A549 (cell line): ENCODE data around the gene MAP1LC3B2.

Source experiments
- CEBPB ChIP-seq, 2 experiments: fragments of >200 bp in 1 of 2; sonication (Bioruptor Twin) in 1 of 2; formaldehyde crosslinking in 1 of 2; IDR thresholded peaks; 2 replicates each; pipeline ENCODE4 v1.6.1; 2012 to 2016
- EP300 ChIP-seq, 2 experiments: fragments of >200 bp; sonication (Bioruptor Twin); formaldehyde crosslinking; IDR thresholded peaks; 2 replicates in 1 of 2; 3 replicates in 1 of 2; pipeline ENCODE4 v1.6.1; 2016 to 2017
- ESRRA ChIP-seq: fragments of 150-350 bp; IDR thresholded peaks from 2 replicates; pipeline ENCODE4 v1.6.1; 2014; ENCODE audit warnings: mild to moderate bottlenecking, low read length, borderline replicate concordance
- HOXA7 ChIP-seq: fragments of 250-450 bp; sonication (Bioruptor Pico); IDR thresholded peaks from 2 replicates; pipeline ENCODE4 v1.5.0; 2020; ENCODE audit warnings: mild to moderate bottlenecking, moderate library complexity
- MAFK ChIP-seq: fragments of 450-650 bp; IDR thresholded peaks from 2 replicates; pipeline ENCODE4 v1.6.1; 2014; ENCODE audit not compliant: partially characterized antibody
- MAX ChIP-seq: IDR thresholded peaks from 2 replicates; pipeline ENCODE4 v1.6.1; 2012
- MAZ ChIP-seq: fragments of 150-350 bp; IDR thresholded peaks from 2 replicates; pipeline ENCODE4 v1.6.1; 2014; ENCODE audit warnings: antibody characterized with exemption, low read depth, low read length, borderline replicate concordance
- NPAS2 ChIP-seq: fragments of 250-450 bp; sonication (Bioruptor Pico); IDR thresholded peaks from 2 replicates; pipeline ENCODE4 v1.8.0; 2022; ENCODE audit warnings: mild to moderate bottlenecking, moderate library complexity, borderline replicate concordance
- POLR2A ChIP-seq: IDR thresholded peaks from 2 replicates; pipeline ENCODE4 v1.6.1; 2012; ENCODE audit warnings: mild to moderate bottlenecking, low read length
- RAD21 ChIP-seq, 2 experiments: fragments of >200 bp in 1 of 2; sonication (Bioruptor Twin) in 1 of 2; formaldehyde crosslinking in 1 of 2; IDR thresholded peaks in 1 of 2; conservative IDR thresholded peaks in 1 of 2; 2 replicates in 1 of 2; 3 replicates in 1 of 2; pipeline ENCODE4 v1.6.1; 2012 to 2018; ENCODE audit warnings: inconsistent platforms in 1 of 2
- REST ChIP-seq: fragments of 200-600 bp; sonication (generic); IDR thresholded peaks from 2 replicates; pipeline ENCODE4 v1.6.1; 2016; ENCODE audit warnings: antibody characterized with exemption, mild to moderate bottlenecking, moderate library complexity
- TF ChIP-seq, protein P1 (sequence below): fragments of >200 bp; sonication (Bioruptor Twin); formaldehyde crosslinking; IDR thresholded peaks from 3 replicates; pipeline ENCODE4 v1.5.1; 2016
- TF ChIP-seq, protein P2 (sequence below): IDR thresholded peaks from 2 replicates; pipeline ENCODE4 v1.6.1; 2012
- TF ChIP-seq, protein P3 (sequence below): fragments of >200 bp; sonication (Bioruptor Twin); formaldehyde crosslinking; IDR thresholded peaks from 2 replicates; pipeline ENCODE4 v1.6.1; 2016

DNA sequence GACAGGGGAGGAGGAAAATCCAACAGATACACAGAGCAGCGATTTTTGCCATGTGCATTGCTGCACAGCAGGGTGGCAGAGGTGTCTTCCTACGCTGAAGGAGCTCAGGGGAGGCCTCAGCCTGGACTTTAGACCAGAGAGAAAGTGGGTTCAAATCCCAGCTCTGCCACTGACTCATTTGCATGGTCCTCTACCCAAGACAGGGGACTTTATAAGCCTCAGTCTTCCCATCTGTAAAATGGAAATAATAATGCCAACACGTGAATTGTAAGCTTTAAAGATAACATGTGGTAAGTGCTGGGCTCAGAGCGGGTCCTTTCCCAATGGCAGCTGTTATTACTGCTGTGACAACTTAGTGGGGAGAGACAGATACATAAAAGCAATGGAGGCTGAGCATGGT lies 62.0 kb downstream of the MAP1LC3B2 start:
- TF ChIP-seq, protein P1, sequence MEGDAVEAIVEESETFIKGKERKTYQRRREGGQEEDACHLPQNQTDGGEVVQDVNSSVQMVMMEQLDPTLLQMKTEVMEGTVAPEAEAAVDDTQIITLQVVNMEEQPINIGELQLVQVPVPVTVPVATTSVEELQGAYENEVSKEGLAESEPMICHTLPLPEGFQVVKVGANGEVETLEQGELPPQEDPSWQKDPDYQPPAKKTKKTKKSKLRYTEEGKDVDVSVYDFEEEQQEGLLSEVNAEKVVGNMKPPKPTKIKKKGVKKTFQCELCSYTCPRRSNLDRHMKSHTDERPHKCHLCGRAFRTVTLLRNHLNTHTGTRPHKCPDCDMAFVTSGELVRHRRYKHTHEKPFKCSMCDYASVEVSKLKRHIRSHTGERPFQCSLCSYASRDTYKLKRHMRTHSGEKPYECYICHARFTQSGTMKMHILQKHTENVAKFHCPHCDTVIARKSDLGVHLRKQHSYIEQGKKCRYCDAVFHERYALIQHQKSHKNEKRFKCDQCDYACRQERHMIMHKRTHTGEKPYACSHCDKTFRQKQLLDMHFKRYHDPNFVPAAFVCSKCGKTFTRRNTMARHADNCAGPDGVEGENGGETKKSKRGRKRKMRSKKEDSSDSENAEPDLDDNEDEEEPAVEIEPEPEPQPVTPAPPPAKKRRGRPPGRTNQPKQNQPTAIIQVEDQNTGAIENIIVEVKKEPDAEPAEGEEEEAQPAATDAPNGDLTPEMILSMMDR, result no peak
- TF ChIP-seq MAX, result no peak
- TF ChIP-seq, protein P2, sequence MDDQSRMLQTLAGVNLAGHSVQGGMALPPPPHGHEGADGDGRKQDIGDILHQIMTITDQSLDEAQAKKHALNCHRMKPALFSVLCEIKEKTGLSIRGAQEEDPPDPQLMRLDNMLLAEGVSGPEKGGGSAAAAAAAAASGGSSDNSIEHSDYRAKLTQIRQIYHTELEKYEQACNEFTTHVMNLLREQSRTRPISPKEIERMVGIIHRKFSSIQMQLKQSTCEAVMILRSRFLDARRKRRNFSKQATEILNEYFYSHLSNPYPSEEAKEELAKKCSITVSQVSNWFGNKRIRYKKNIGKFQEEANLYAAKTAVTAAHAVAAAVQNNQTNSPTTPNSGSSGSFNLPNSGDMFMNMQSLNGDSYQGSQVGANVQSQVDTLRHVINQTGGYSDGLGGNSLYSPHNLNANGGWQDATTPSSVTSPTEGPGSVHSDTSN, result no peak
- TF ChIP-seq, protein P3, sequence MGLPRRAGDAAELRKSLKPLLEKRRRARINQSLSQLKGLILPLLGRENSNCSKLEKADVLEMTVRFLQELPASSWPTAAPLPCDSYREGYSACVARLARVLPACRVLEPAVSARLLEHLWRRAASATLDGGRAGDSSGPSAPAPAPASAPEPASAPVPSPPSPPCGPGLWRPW, result no peak
- no peak for TF ChIP-seq EP300 (IDR thresholded peaks at IDR 0.05)
- no peak for TF ChIP-seq POLR2A
- no peak for TF ChIP-seq REST
- no peak for TF ChIP-seq HOXA7
- no peak for TF ChIP-seq MAZ
- TF ChIP-seq ESRRA, result no peak
- TF ChIP-seq NPAS2, result no peak
- TF ChIP-seq CEBPB (IDR thresholded peaks at IDR 0.05), result no peak
- no peak for TF ChIP-seq MAFK
- no peak for TF ChIP-seq RAD21 (conservative IDR thresholded peaks at IDR 0.05 in 1 of 2, IDR thresholded peaks at IDR 0.05 in 1 of 2)
